NT2/D1 (cell line): ENCODE results near the gene MGAM2.

ENCODE experiments used
- SUZ12 ChIP-seq: IDR thresholded peaks from 2 replicates; pipeline ENCODE4 v1.6.1; 2011; ENCODE audit not compliant: insufficient read length, insufficient read depth; ENCODE audit errors: extremely low read depth
- ZNF274 ChIP-seq: IDR thresholded peaks from 2 replicates; pipeline ENCODE4 v1.6.1; 2011; ENCODE audit warnings: mild to moderate bottlenecking, low read depth, low read length

DNA sequence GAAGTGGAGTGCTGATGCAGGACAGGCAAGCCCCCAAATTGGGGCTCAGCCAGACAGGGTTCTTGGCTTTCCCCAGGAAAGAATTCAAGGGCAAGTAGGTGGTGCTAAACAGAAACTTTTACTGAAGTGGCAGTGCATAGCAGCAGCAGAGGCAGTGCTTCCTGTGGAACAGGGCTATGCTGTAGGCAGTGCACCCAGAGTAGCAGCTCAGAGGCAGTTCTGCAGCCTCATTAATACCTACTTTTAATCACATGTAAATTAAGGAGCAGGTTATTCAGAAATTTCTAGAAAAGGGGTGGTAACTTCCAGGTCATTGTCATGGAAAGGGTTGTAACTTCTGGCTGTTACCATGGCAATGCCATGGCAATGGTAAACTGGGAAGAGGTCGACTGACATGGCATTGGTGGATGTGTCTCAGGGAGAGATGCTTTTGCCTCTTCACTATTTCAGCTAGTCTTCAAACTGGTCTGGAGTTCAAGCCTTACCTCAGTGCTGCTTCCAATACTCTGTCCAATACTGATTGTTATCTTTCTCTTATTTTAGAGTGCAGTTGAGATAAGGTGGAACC is 117.1 kb downstream of the MGAM2 start:
- no peak for TF ChIP-seq ZNF274
- TF ChIP-seq SUZ12, result no peak
